DMS153 (cell line): ENCODE data around the gene CCDC158.

Source experiments
- DNase-seq: peaks from one replicate; lab custom pipeline; 2025; lab: John Stamatoyannopoulos, UW

The CCDC158 gene

GRCh38 chr4:76280488-76281441 lies 140.2 kb downstream of the CCDC158 start:
- no peak for DNase-seq

GRCh38 chr4:76279462-76279861 lies 141.5 kb downstream of the CCDC158 start:
- DNase-seq = no peak

GRCh38 chr4:76278583-76278982 lies 142.4 kb downstream of the CCDC158 start:
- no peak for DNase-seq

GRCh38 chr4:76277667-76278066 lies 143.3 kb downstream of the CCDC158 start:
- no peak for DNase-seq

GRCh38 chr4:76276813-76277212 lies 144.1 kb downstream of the CCDC158 start:
- no peak for DNase-seq

- no peak for DNase-seq
Observed at GRCh38 chr4:76275486-76276124, 145.3 kb downstream of the CCDC158 start.

- no peak for DNase-seq
Observed at GRCh38 chr4:76272999-76273398, 147.9 kb downstream of the CCDC158 start.

- no peak for DNase-seq
Observed at GRCh38 chr4:76272582-76272981, 148.4 kb downstream of the CCDC158 start.

- DNase-seq = no peak
Observed at GRCh38 chr4:76272073-76272472, 148.9 kb downstream of the CCDC158 start.

GRCh38 chr4:76271248-76271647 lies 149.7 kb downstream of the CCDC158 start:
- DNase-seq = no peak

- DNase-seq = peak; percentile 43
Observed at GRCh38 chr4:76270244-76271175, 150.4 kb downstream of the CCDC158 start.

GRCh38 chr4:76267811-76268210 lies 153.1 kb downstream of the CCDC158 start:
- no peak for DNase-seq

GRCh38 chr4:76266627-76267026 lies 154.3 kb downstream of the CCDC158 start:
- no peak for DNase-seq

GRCh38 chr4:76265631-76266218 lies 155.2 kb downstream of the CCDC158 start:
- no peak for DNase-seq
